AG09319 (cell line): ENCODE results near the gene CORO6.

Experiments used
- DNase-seq: peaks from one replicate; pipeline ENCODE4 v3.0.0-alpha.2; 2010; ENCODE audit warnings: low read depth; ENCODE audit errors: extremely low read depth
- CTCF ChIP-seq: IDR thresholded peaks from 2 replicates; pipeline ENCODE4 v1.5.1; 2011; ENCODE audit warnings: low read depth, mild to moderate bottlenecking, inconsistent platforms, low read length, moderate library complexity

The CORO6 gene

GRCh38 chr17:29584452-29585079, 38.1 kb downstream of the CORO6 start:
- TF ChIP-seq CTCF = no peak
- no peak for DNase-seq

- DNase-seq = no peak
- no peak for TF ChIP-seq CTCF
Measured at GRCh38 chr17:29583324-29584248, 39.1 kb downstream of the CORO6 start.

DNA sequence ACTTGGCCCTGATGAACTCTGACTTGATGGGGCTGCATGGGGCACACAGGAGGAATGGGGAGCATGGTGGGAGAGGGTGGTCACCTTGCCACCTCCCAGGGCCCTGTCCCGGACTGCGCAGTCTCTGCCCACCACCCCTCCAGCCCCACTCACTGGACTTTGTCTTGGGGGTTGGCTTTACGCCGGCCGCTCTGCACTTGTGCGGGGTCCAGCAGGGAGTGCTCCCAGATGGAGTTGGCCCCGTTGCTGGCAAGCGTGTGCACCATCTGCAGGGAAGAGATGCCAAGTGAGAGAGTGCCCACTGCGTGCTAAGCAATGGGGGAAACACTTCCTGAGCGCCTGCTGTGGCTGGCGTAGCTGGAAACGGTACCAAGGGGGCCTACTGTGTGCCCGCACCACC, 39.9 kb downstream of the CORO6 start:
- DNase-seq = no peak
- TF ChIP-seq CTCF = no peak

GRCh38 chr17:29582254-29582765, 40.4 kb downstream of the CORO6 start:
- DNase-seq = no peak
- no peak for TF ChIP-seq CTCF

- no peak for TF ChIP-seq CTCF
- no peak for DNase-seq
Measured at GRCh38 chr17:29581583-29582253, 41.0 kb downstream of the CORO6 start.

GRCh38 chr17:29579866-29580771, 42.6 kb downstream of the CORO6 start:
- peak; percentile 92 for TF ChIP-seq CTCF
- DNase-seq = peak; percentile 41
